K562 (cell line): Measurements from ENCODE around the gene BHLHE40. TPM values are rescaled to one million over a fixed set of nuclear protein-coding genes. Genes with fewer than 3 reads are reported as not detected.
A peak's percentile ranks its signal among the peaks of the same experiment; 100 is the strongest.

ENCODE experiments used
- DIDO1 ChIP-seq: fragments of 450-650 bp; IDR thresholded peaks from 2 replicates; pipeline ENCODE4 v1.6.1; 2016; ENCODE audit warnings: low read depth, missing biosample characterization, missing genetic modification characterization
- EP400 ChIP-seq: fragments of 450-650 bp; IDR thresholded peaks from 2 replicates; pipeline ENCODE4 v1.6.1; 2017; ENCODE audit warnings: antibody characterized with exemption, mild to moderate bottlenecking, moderate library complexity
- ILF3 ChIP-seq: fragments of 450-650 bp; IDR thresholded peaks from 2 replicates; pipeline ENCODE4 v1.6.1; 2018; ENCODE audit warnings: antibody characterized with exemption, mild to moderate bottlenecking, moderate library complexity, borderline replicate concordance
- NFE2 ChIP-seq: IDR thresholded peaks from 2 replicates; pipeline ENCODE4 v1.6.1; 2014; ENCODE audit warnings: antibody characterized with exemption, low read depth
- PHF21A ChIP-seq: fragments of 450-650 bp; IDR thresholded peaks from 2 replicates; pipeline ENCODE4 v1.6.1; 2017; ENCODE audit warnings: low read depth, borderline replicate concordance
- POLR3G ChIP-seq: IDR thresholded peaks from 2 replicates; pipeline ENCODE4 v1.6.1; 2011; ENCODE audit not compliant: insufficient read length, insufficient replicate concordance; ENCODE audit errors: extremely low read depth
- ZNF12 ChIP-seq: sonication (generic); formaldehyde crosslinking; IDR thresholded peaks from 2 replicates; pipeline ENCODE4 v1.4.0; 2020; ENCODE audit warnings: mild to moderate bottlenecking, missing genetic modification reagents
- ZNF384 ChIP-seq: IDR thresholded peaks from 2 replicates; pipeline ENCODE4 v1.6.1; 2012; ENCODE audit warnings: low read depth, low read length, improper control_type of control experiment
- ZNF696 ChIP-seq: fragments of 250-450 bp; sonication (Bioruptor Pico); conservative IDR thresholded peaks from 2 replicates; pipeline ENCODE4 v1.4.0; 2020; ENCODE audit warnings: mild to moderate bottlenecking, moderate library complexity
- ZNF79 ChIP-seq: fragments of 250-450 bp; sonication (Bioruptor Pico); IDR thresholded peaks from 2 replicates; pipeline ENCODE4 v1.4.0; 2020; ENCODE audit warnings: low read depth, mild to moderate bottlenecking, moderate library complexity
- polyA plus RNA-seq, 8 experiments: library from polyadenylated mRNA; depleted of rRNA in 4 of 8; stranded (reverse) in 5 of 8; unstranded in 3 of 8; fragments of >200 nt; fragmentation: Nextera tagmentation in 2 of 8; fragmentation: Illumina TruSeq in 1 of 8; extraction: Ambion mirVana in 2 of 8; extraction: Trizol in 1 of 8; gene quantifications; 2 replicates each; pipeline versions ENCODE4 v1.2.1 to v1.2.3, GENCODE V29; 2011 to 2014; ENCODE audit warnings: inconsistent platforms in 1 of 8, missing spikeins in 1 of 8
- total RNA-seq, 7 experiments: library from RNA; depleted of rRNA in 6 of 7; stranded (reverse); fragments of >200 nt in 6 of 7; fragmentation: Illumina TruSeq in 2 of 7; extraction: Trizol in 2 of 7; gene quantifications; 2 replicates each; pipeline versions ENCODE4 v1.2.1 to v1.2.3, GENCODE V29; 2011 to 2021; ENCODE audit warnings: low replicate concordance in 1 of 7
- TF ChIP-seq, protein P1 (sequence below), 2 experiments: fragments of 450-650 bp; IDR thresholded peaks; 2 replicates each; pipeline ENCODE4 v1.6.1; 2016; ENCODE audit warnings: mild to moderate bottlenecking in 2 of 2, borderline replicate concordance in 1 of 2, low read depth in 1 of 2, moderate library complexity in 1 of 2
- TF ChIP-seq, protein P2 (sequence below), 2 experiments: fragments of 450-650 bp; conservative IDR thresholded peaks; 2 replicates each; pipeline ENCODE4 v1.6.1; 2017; ENCODE audit warnings: mild to moderate bottlenecking in 2 of 2, moderate library complexity in 2 of 2
- TF ChIP-seq, protein P3 (sequence below): fragments of 450-650 bp; formaldehyde crosslinking; IDR thresholded peaks from 2 replicates; pipeline ENCODE4 v1.4.0; 2020; ENCODE audit warnings: mild to moderate bottlenecking, moderate library complexity
- TF ChIP-seq, protein P4 (sequence below): fragments of 250-450 bp; sonication (Bioruptor Pico); IDR thresholded peaks from 2 replicates; pipeline ENCODE4 v1.8.0; 2021; ENCODE audit warnings: mild to moderate bottlenecking, moderate library complexity

The BHLHE40 gene
- total and polyA plus RNA-seq, 9 of the 15 experiments (the other 6 are each of a cell fraction or from before 2014, with no cell fraction given): 12.0 to 83.9 (median 31.4) TPM

DNA sequence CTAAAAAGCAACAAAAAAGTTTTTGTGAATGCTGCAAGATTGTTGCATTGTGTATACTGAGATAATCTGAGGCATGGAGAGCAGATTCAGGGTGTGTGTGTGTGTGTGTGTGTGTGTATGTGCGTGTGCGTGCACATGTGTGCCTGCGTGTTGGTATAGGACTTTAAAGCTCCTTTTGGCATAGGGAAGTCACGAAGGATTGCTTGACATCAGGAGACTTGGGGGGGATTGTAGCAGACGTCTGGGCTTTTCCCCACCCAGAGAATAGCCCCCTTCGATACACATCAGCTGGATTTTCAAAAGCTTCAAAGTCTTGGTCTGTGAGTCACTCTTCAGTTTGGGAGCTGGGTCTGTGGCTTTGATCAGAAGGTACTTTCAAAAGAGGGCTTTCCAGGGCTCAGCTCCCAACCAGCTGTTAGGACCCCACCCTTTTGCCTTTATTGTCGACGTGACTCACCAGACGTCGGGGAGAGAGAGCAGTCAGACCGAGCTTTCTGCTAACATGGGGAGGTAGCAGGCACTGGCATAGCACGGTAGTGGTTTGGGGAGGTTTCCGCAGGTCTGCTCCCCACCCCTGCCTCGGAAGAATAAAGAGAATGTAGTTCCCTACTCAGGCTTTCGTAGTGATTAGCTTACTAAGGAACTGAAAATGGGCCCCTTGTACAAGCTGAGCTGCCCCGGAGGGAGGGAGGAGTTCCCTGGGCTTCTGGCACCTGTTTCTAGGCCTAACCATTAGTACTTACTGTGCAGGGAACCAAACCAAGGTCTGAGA lies 4.7 kb downstream of the BHLHE40 start (continued):
- TF ChIP-seq, protein P1, sequence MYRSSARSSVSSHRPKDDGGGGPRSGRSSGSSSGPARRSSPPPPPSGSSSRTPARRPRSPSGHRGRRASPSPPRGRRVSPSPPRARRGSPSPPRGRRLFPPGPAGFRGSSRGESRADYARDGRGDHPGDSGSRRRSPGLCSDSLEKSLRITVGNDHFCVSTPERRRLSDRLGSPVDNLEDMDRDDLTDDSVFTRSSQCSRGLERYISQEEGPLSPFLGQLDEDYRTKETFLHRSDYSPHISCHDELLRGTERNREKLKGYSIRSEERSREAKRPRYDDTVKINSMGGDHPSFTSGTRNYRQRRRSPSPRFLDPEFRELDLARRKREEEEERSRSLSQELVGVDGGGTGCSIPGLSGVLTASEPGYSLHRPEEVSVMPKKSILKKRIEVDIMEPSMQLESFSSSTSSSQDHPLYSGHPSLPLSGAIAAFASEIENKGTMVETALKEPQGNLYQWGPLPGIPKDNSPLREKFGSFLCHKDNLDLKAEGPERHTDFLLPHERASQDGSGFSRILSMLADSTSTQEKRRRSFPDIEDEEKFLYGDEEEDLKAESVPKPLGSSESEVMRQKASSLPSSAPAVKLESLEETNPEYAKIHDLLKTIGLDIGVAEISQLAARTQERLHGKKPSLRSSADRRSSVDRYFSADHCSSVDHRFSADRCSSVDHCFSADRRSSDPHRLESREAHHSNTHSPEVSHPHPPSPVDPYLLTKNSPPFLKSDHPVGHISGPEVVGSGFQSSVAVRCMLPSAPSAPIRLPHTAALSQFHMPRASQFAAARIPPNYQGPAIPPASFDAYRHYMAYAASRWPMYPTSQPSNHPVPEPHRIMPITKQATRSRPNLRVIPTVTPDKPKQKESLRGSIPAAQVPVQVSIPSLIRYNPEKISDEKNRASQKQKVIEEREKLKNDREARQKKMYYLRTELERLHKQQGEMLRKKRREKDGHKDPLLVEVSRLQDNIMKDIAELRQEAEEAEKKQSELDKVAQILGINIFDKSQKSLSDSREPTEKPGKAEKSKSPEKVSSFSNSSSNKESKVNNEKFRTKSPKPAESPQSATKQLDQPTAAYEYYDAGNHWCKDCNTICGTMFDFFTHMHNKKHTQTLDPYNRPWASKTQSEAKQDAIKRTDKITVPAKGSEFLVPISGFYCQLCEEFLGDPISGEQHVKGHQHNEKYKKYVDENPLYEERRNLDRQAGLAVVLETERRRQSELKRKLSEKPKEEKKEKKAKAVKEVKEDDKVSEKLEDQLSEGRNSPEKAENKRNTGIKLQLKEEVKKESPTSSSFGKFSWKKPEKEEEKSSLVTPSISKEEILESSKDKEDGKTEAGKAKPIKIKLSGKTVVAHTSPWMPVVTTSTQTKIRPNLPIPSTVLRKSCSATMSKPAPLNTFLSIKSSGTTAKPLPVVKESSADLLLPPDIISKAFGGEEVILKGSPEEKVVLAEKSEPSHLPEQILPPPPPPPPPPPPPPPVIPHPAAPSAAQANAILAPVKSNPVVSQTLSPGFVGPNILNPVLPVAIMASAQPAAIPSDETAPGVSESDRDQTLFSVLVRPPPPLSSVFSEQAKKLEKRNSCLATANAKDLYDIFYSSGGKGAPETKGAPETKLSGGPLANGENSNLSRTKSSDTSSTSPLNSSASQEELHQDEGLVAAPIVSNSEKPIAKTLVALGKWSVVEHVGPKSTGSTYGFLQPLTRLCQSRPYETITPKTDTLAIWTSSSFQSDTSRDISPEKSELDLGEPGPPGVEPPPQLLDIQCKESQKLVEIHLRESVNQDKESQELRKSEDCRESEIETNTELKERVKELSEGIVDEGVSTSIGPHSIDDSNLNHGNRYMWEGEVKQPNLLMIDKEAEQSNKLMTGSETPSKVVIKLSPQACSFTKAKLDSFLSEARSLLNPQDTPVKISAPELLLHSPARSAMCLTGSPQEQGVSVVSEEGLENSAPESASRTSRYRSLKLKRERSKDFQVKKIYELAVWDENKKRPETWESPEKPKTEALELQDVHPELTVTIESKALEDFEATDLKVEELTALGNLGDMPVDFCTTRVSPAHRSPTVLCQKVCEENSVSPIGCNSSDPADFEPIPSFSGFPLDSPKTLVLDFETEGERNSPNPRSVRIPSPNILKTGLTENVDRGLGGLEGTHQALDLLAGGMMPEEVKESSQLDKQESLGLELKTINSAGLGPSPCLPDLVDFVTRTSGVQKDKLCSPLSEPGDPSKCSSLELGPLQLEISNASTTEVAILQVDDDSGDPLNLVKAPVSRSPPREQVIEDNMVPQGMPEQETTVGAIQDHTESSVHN (IDR thresholded peaks at IDR 0.05; ENCODE audit: borderline replicate concordance in 1 of 2, low read depth in 1 of 2): peak in 1 of 2 experiments; percentile 82; a peak in 2 of 4 replicates
- TF ChIP-seq, protein P2, sequence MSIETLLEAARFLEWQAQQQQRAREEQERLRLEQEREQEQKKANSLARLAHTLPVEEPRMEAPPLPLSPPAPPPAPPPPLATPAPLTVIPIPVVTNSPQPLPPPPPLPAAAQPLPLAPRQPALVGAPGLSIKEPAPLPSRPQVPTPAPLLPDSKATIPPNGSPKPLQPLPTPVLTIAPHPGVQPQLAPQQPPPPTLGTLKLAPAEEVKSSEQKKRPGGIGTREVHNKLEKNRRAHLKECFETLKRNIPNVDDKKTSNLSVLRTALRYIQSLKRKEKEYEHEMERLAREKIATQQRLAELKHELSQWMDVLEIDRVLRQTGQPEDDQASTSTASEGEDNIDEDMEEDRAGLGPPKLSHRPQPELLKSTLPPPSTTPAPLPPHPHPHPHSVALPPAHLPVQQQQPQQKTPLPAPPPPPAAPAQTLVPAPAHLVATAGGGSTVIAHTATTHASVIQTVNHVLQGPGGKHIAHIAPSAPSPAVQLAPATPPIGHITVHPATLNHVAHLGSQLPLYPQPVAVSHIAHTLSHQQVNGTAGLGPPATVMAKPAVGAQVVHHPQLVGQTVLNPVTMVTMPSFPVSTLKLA (conservative IDR thresholded peaks at IDR 0.05): no peak
- no peak for TF ChIP-seq PHF21A
- TF ChIP-seq ZNF696 (CRISPR knock-in tag): no peak
- TF ChIP-seq, protein P3, sequence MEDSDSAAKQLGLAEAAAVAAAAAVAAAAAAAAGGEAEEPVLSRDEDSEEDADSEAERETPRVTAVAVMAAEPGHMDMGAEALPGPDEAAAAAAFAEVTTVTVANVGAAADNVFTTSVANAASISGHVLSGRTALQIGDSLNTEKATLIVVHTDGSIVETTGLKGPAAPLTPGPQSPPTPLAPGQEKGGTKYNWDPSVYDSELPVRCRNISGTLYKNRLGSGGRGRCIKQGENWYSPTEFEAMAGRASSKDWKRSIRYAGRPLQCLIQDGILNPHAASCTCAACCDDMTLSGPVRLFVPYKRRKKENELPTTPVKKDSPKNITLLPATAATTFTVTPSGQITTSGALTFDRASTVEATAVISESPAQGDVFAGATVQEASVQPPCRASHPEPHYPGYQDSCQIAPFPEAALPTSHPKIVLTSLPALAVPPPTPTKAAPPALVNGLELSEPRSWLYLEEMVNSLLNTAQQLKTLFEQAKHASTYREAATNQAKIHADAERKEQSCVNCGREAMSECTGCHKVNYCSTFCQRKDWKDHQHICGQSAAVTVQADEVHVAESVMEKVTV (CRISPR knock-in tag): no peak; the same call in 1 of the 2 replicates
- TF ChIP-seq ILF3: no peak
- TF ChIP-seq NFE2: no peak
- TF ChIP-seq POLR3G: no peak
- no peak for TF ChIP-seq EP400
- TF ChIP-seq, protein P4, sequence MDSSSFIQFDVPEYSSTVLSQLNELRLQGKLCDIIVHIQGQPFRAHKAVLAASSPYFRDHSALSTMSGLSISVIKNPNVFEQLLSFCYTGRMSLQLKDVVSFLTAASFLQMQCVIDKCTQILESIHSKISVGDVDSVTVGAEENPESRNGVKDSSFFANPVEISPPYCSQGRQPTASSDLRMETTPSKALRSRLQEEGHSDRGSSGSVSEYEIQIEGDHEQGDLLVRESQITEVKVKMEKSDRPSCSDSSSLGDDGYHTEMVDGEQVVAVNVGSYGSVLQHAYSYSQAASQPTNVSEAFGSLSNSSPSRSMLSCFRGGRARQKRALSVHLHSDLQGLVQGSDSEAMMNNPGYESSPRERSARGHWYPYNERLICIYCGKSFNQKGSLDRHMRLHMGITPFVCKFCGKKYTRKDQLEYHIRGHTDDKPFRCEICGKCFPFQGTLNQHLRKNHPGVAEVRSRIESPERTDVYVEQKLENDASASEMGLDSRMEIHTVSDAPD (CRISPR knock-in tag): no peak
- TF ChIP-seq DIDO1 (tag): no peak
- no peak for TF ChIP-seq ZNF384
- TF ChIP-seq ZNF79 (CRISPR knock-in tag): no peak
- TF ChIP-seq ZNF12 (CRISPR knock-in tag): no peak
